ENCODE data around the gene NME9.

The NME9 gene

DNA sequence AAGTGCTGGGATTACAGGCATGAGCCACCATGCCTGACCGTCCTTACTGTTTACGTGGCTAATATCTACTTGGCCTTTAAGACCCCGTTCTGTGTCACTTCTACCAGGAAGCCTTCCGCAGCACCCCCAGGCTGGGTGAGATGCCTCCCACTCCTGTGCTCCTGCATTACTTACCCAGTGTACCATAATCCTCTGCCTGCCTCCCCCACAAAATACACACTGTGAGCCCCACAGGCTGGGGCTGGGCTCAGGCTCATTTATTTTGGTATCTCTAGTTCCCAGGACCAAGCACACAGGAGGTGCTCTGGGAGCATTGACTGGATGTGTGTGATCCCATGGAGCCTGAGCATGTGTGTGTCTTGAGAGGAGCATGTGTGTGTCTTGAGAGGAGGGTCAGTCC is 33.7 kb upstream of the NME9 start:
- no peak for DNase-seq (ENCODE audit: extremely low read depth in 1 of 2, low read depth in 1 of 2)

- DNase-seq (ENCODE audit: extremely low read depth in 1 of 2, low read depth in 1 of 2), result no peak
Measured at GRCh38 chr3:138362538-138362937, 32.9 kb upstream of the NME9 start.

DNA sequence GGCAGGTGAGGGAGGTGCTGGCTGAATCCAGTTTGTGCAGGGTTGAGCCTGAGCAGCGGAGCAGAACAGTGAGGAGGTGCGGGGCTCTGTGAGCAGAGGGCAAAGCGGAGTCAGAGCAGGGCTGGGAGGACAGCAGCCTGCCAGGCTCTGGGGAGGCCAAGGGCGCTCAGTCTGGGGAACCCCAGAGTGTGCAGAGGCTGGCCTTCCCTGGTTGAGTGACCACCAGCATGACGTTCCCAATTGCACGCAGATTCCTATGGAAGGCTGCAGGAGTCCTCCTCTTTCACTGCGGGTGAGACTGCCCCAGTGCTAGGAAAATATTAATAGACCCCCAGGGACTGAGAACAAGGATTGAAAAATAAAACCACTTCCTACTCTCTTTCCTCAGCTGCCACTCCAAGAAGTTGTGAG is 31.9 kb upstream of the NME9 start:
- no peak for DNase-seq (ENCODE audit: extremely low read depth in 1 of 2, low read depth in 1 of 2)

DNA sequence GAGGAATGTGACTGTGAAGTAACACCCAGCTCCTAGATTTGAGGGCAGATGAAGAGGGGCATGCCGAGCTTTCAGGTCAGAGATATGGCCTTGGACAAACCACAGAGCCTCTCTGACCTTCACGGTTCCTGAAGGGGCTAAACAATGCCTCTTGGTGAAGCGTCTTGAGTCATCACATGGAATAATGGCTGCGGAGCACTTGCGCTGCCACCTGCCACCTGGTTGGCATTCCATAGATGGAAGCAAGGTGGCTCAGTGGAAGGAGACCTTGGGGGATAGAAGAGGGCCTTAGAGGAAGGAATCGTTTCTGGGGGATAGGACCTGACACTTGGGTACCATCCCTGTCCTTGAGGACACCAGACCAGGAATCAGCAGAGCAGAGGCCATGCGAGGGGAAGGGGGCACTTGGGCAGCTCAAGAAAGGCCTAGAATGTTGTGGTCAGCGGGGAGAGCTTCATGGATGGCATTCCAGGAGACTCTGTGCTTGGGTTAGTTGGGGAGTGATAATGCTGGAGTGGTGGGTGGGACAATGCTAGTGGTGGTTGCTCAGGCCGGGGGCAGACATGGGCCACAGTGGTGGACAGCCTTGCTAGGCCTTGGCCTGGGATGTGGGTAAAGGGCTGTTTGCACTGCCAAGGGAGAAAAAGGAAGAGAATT is 31.3 kb upstream of the NME9 start:
- DNase-seq (ENCODE audit: extremely low read depth in 1 of 2, low read depth in 1 of 2), result no peak

- DNase-seq (ENCODE audit: extremely low read depth in 1 of 2, low read depth in 1 of 2), result no peak
Measured at GRCh38 chr3:138359919-138360868, 30.5 kb upstream of the NME9 start.

GRCh38 chr3:138359148-138359918 is 29.7 kb upstream of the NME9 start:
- DNase-seq (ENCODE audit: extremely low read depth in 1 of 2, low read depth in 1 of 2), result no peak

- no peak for DNase-seq (ENCODE audit: extremely low read depth in 1 of 2, low read depth in 1 of 2)
Measured at GRCh38 chr3:138356730-138357405, 27.2 kb upstream of the NME9 start.

DNA sequence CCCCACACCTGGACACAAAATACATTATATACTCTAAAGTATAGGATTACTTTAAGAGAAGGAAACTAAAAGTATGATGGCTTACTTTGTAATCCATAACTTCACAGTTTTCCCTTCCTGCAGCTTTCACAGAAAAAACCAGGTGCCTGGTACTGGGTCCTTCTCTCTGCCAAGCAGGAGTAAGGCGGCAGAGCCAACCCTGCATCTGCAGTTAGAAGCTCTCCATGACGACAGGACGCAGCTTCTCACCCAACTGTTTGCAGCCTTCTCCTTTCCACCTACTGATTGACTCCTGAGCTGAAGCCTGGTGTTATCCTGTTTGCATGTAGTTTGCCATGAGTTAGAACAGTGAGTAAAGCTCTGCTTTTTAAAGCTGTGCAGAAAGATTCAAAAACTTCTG is 25.4 kb upstream of the NME9 start:
- no peak for DNase-seq (ENCODE audit: extremely low read depth in 1 of 2, low read depth in 1 of 2)

GRCh38 chr3:138354376-138354775 is 24.7 kb upstream of the NME9 start:
- no peak for DNase-seq (ENCODE audit: extremely low read depth in 1 of 2, low read depth in 1 of 2)

- DNase-seq (ENCODE audit: extremely low read depth in 1 of 2, low read depth in 1 of 2), result no peak
Measured at GRCh38 chr3:138351916-138352550, 22.4 kb upstream of the NME9 start.

- DNase-seq (ENCODE audit: extremely low read depth in 1 of 2, low read depth in 1 of 2), result no peak
Measured at GRCh38 chr3:138351151-138351550, 21.5 kb upstream of the NME9 start.

DNA sequence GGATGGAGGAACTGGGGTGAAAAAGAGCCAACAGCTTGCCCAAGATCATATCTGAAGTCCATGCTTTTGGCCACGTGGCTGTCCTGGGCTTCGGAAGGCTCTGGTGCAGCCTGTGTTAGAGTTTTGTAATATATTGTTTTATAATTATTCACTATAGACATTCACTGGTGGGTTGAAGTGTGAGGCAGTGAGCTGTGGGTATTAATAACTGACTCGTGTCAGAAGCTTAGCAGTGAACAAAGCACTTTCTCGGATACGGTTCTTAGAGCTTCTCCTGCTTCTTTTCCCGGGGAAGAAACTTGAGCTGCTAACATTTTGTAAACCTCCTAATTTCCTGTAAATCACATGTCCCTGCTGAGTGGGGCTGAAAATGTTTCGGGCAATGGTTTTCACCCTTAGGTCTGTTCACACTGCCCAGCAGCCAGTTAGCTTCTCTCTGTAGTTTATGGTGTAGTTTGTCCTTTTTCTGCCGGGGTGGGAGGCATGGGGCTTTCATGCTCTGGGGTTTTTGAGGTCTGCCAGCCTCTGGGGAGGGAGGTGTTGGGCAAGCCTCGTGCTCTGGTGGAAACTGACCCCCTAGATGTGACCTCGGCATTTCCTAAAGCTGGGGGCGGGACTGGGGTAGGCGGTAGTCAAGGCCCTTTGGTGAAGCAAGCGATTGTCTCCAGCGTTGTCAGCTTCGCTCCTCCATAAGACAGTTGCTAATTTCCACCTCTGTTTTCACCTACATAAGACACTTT is 20.4 kb upstream of the NME9 start:
- no peak for DNase-seq (ENCODE audit: extremely low read depth in 1 of 2, low read depth in 1 of 2)

GRCh38 chr3:138348754-138349739 is 19.4 kb upstream of the NME9 start:
- DNase-seq (ENCODE audit: extremely low read depth in 1 of 2, low read depth in 1 of 2), result no peak

GRCh38 chr3:138347960-138348753 is 18.5 kb upstream of the NME9 start, which contains the start of gene MRAS:
TSS of gene MRAS (plus strand) at chr3:138348579. CDS start at chr3:138372884, 24,305 bp downstream.
- DNase-seq (ENCODE audit: extremely low read depth in 1 of 2, low read depth in 1 of 2), result peak in 1 of 2 donors; percentile 1

DNA sequence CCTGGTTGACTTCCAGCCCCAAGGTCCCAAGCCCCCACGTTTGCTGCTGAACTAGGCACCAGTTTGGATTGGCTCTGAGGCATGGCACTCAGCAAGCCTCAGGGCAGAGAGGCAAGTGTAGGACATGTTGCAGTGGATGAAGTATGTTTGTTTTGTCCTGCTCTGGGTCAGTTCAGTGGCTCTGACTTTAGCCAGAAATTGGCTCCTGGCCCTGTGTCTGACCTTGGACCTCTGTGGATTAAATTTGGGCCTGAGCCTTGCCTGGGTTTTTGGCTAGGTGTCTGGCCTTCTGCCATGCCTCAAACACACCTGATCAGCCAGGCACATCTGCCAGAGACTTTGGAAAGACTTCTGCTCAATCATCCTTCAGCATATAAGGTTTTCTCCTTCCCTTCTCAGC is 15.1 kb upstream of the NME9 start:
- DNase-seq (ENCODE audit: extremely low read depth in 1 of 2, low read depth in 1 of 2), result no peak

DNA sequence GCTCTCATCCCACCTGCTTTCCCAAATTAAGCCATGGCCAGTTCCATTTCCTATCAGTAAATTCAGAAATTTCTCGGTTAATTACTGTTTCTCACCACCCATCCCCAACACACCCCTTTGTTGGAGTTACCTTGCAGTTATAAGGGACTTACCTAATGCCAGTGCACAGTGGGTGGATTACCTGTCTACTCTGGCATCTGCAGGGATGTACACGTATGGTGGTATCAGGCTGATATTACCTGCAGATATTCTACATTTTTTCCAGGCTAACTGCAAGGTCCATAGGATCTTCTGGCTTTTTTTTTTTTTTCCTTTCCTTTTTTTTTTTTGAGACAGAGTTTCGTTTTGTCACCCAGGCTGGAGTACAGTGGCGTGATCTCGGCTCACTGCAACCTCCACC is 10.9 kb upstream of the NME9 start:
- DNase-seq (ENCODE audit: extremely low read depth in 1 of 2, low read depth in 1 of 2), result no peak

GRCh38 chr3:138338811-138339210 is 9.2 kb upstream of the NME9 start:
- no peak for DNase-seq (ENCODE audit: extremely low read depth in 1 of 2, low read depth in 1 of 2)

GRCh38 chr3:138338244-138338643 is 8.6 kb upstream of the NME9 start:
- no peak for DNase-seq (ENCODE audit: extremely low read depth in 1 of 2, low read depth in 1 of 2)

All from activated CD8-positive, alpha-beta memory T cell treated with anti-CD3 and anti-CD28 coated beads for 1 hour (primary cell).